KOPT-K1 (cell line): ENCODE measurements around the gene DOC2B.
"Not testable (repeated sequence)": the region's sequence is repeated elsewhere in the genome, so short reads cannot be mapped to it uniquely, and the experiment has no call there.

ENCODE experiments used
- H3K27ac ChIP-seq: fragments of 200-600 bp; sonication (generic); 2 replicates; pipeline ENCODE4 v1.5.1; 2016; ENCODE audit warnings: antibody characterized with exemption, mild to moderate bottlenecking, low read depth, low read length; ENCODE audit not compliant: poor library complexity, severe bottlenecking
- H3K36me3 ChIP-seq: fragments of 200-600 bp; sonication (generic); 2 replicates; pipeline ENCODE4 v1.5.1; 2017; ENCODE audit warnings: antibody characterized with exemption, mild to moderate bottlenecking, low read length, moderate library complexity; ENCODE audit not compliant: insufficient read depth
- H3K9me3 ChIP-seq: fragments of 200-600 bp; sonication (generic); 2 replicates; pipeline ENCODE4 v1.5.1; 2017; ENCODE audit warnings: antibody characterized with exemption, low read length, mild to moderate bottlenecking; ENCODE audit not compliant: insufficient read depth, poor library complexity, severe bottlenecking

Gene DOC2B

GRCh38 chr17:183021-183420, 1.6 kb upstream of the DOC2B start:
- H3K36me3 ChIP-seq: no peaks in the 10 kb centered on the region
- H3K9me3 ChIP-seq: no peaks in the 10 kb centered on the region
- H3K27ac ChIP-seq: no peak overlapping the region

GRCh38 chr17:182050-182751, 751 bp upstream of the DOC2B start:
- H3K27ac ChIP-seq: no peak overlapping the region
- no peaks in the 10 kb centered on the region for H3K36me3 ChIP-seq
- H3K9me3 ChIP-seq: no peaks in the 10 kb centered on the region

- Histone ChIP-seq H3K36me3 (no peaks in the 10 kb centered on the region), H3K9me3 (no peaks in the 10 kb centered on the region), H3K27ac (no peak overlapping the region)
Observed at GRCh38 chr17:180381-181244, 837 bp downstream of the DOC2B start.

- Histone ChIP-seq H3K9me3 (no peaks in the 10 kb centered on the region), H3K36me3 (no peaks in the 10 kb centered on the region), H3K27ac (no peak overlapping the region)
Observed at GRCh38 chr17:179781-180380, 1.6 kb downstream of the DOC2B start.

- Histone ChIP-seq H3K36me3 (no peaks in the 10 kb centered on the region), H3K9me3 (no peaks in the 10 kb centered on the region), H3K27ac (no peak overlapping the region)
Observed at GRCh38 chr17:179066-179432, 2.4 kb downstream of the DOC2B start.

GRCh38 chr17:178292-179065, 3.0 kb downstream of the DOC2B start:
- no peak overlapping the region for H3K27ac ChIP-seq
- no peaks in the 10 kb centered on the region for H3K9me3 ChIP-seq
- no peaks in the 10 kb centered on the region for H3K36me3 ChIP-seq

- no peaks in the 10 kb centered on the region for H3K9me3 ChIP-seq
- no peak overlapping the region for H3K27ac ChIP-seq
- no peaks in the 10 kb centered on the region for H3K36me3 ChIP-seq
Observed at GRCh38 chr17:177762-178161, 3.7 kb downstream of the DOC2B start.

GRCh38 chr17:177155-177554, 4.3 kb downstream of the DOC2B start:
- H3K36me3 ChIP-seq: no peaks in the 10 kb centered on the region
- no peak overlapping the region for H3K27ac ChIP-seq
- no peaks in the 10 kb centered on the region for H3K9me3 ChIP-seq

- no peaks in the 10 kb centered on the region for H3K9me3 ChIP-seq
- no peaks in the 10 kb centered on the region for H3K36me3 ChIP-seq
- H3K27ac ChIP-seq: no peak overlapping the region
Observed at GRCh38 chr17:173166-173911, 8.1 kb downstream of the DOC2B start.

GRCh38 chr17:172401-172800, 9.0 kb downstream of the DOC2B start:
- H3K9me3 ChIP-seq: no peaks in the 10 kb centered on the region
- no peak overlapping the region for H3K27ac ChIP-seq
- H3K36me3 ChIP-seq: no peaks in the 10 kb centered on the region

- H3K36me3 ChIP-seq: no peaks in the 10 kb centered on the region
- H3K27ac ChIP-seq: no peak overlapping the region
- no peaks in the 10 kb centered on the region for H3K9me3 ChIP-seq
Observed at GRCh38 chr17:171871-172270, 9.6 kb downstream of the DOC2B start.

- Histone ChIP-seq H3K9me3 (no peaks in the 10 kb centered on the region), H3K36me3 (no peaks in the 10 kb centered on the region), H3K27ac (no peak overlapping the region)
Observed at GRCh38 chr17:170130-170670, 11.2 kb downstream of the DOC2B start.

GRCh38 chr17:168614-169013, 12.8 kb downstream of the DOC2B start:
- not testable (repeated sequence) for H3K27ac ChIP-seq, H3K9me3 ChIP-seq, H3K36me3 ChIP-seq

GRCh38 chr17:165939-166338, 15.5 kb downstream of the DOC2B start:
- no peak overlapping the region for H3K27ac ChIP-seq
- H3K9me3 ChIP-seq: no peaks in the 10 kb centered on the region
- H3K36me3 ChIP-seq: no peaks in the 10 kb centered on the region
